Neutrophil (primary cell): Measurements from ENCODE around the gene INSC.
A peak's percentile ranks its signal among the peaks of the same experiment; 100 is the strongest.

ENCODE experiments used
- H3K27ac ChIP-seq: fragments of 200-600 bp; sonication (generic); 2 replicates; pipeline ENCODE4 v1.5.1; 2016; ENCODE audit warnings: mild to moderate bottlenecking, moderate library complexity
- H3K27me3 ChIP-seq: fragments of 200-600 bp; sonication (generic); 2 replicates; pipeline ENCODE4 v1.6.0; 2016; ENCODE audit warnings: mild to moderate bottlenecking
- H3K36me3 ChIP-seq: fragments of 200-600 bp; sonication (generic); 2 replicates; pipeline ENCODE4 v1.5.1; 2017
- H3K4me1 ChIP-seq, 2 experiments: fragments of 200-600 bp in 1 of 2; sonication (generic) in 1 of 2; 1 replicate in 1 of 2; 2 replicates in 1 of 2; pipeline versions ENCODE4 v1.5.1 to v1.6.1; 2013 to 2016; ENCODE audit warnings: low read depth in 1 of 2, low read length in 1 of 2, mild to moderate bottlenecking in 1 of 2, moderate library complexity in 1 of 2; ENCODE audit not compliant: control insufficient read depth in 1 of 2, insufficient read depth in 1 of 2
- H3K4me3 ChIP-seq, 2 experiments: fragments of 200-600 bp in 1 of 2; sonication (generic) in 1 of 2; 1 replicate in 1 of 2; 2 replicates in 1 of 2; pipeline ENCODE4 v1.5.1; 2013 to 2016; ENCODE audit warnings: low read depth in 1 of 2, low read length in 1 of 2, mild to moderate bottlenecking in 1 of 2, moderate library complexity in 1 of 2
- H3K9me3 ChIP-seq: fragments of 200-600 bp; sonication (generic); 2 replicates; pipeline ENCODE4 v1.5.1; 2016
- CTCF ChIP-seq: fragments of 200-600 bp; sonication (generic); IDR thresholded peaks from 2 replicates; pipeline ENCODE4 v1.5.1; 2016; ENCODE audit warnings: antibody characterized with exemption

INSC gene

GRCh38 chr11:15228331-15228849 lies 113.7 kb downstream of the INSC start:
- no peaks in the 10 kb centered on the region for H3K27me3 ChIP-seq
- H3K9me3 ChIP-seq, result no peaks in the 10 kb centered on the region
- no peak for TF ChIP-seq CTCF

GRCh38 chr11:15229069-15229468 lies 114.3 kb downstream of the INSC start:
- no peaks in the 10 kb centered on the region for H3K9me3 ChIP-seq
- peaks cover 9 to 10% of the 10 kb centered on the region in 2 experiments for H3K4me1 ChIP-seq
- no peak overlapping the region for H3K27ac ChIP-seq
- no peak for TF ChIP-seq CTCF
- H3K27me3 ChIP-seq, result no peaks in the 10 kb centered on the region
- H3K4me3 ChIP-seq, result no peak overlapping the region
- peaks cover 20% of the 10 kb centered on the region for H3K36me3 ChIP-seq

More at GRCh38 chr11:15228331-15228849, 113.7 kb downstream of the INSC start:
- H3K27ac ChIP-seq, result no peak overlapping the region
- peaks cover 20% of the 10 kb centered on the region for H3K36me3 ChIP-seq
- H3K4me3 ChIP-seq, result no peak overlapping the region
- H3K4me1 ChIP-seq, result peaks cover 3 to 4% of the 10 kb centered on the region in 2 experiments

GRCh38 chr11:15232496-15232895 lies 117.8 kb downstream of the INSC start:
- Histone ChIP-seq H3K27ac (no peak overlapping the region), H3K4me3 (no peak overlapping the region), H3K27me3 (no peaks in the 10 kb centered on the region), H3K9me3 (no peaks in the 10 kb centered on the region), H3K4me1 (peaks cover 9 to 11% of the 10 kb centered on the region in 2 experiments), H3K36me3 (peaks cover 13% of the 10 kb centered on the region)
- TF ChIP-seq CTCF, result no peak

GRCh38 chr11:15233371-15234165 lies 118.8 kb downstream of the INSC start:
- Histone ChIP-seq H3K4me3 (no peak overlapping the region), H3K36me3 (peaks cover 10% of the 10 kb centered on the region), H3K27ac (peak overlapping the region; percentile 17), H3K9me3 (no peaks in the 10 kb centered on the region), H3K4me1 (peaks cover 9 to 11% of the 10 kb centered on the region in 2 experiments), H3K27me3 (no peaks in the 10 kb centered on the region)
- TF ChIP-seq CTCF, result no peak

- no peak overlapping the region for H3K4me3 ChIP-seq
Observed at GRCh38 chr11:15234796-15235195, 120.1 kb downstream of the INSC start.

More at GRCh38 chr11:15234796-15235195, 120.1 kb downstream of the INSC start:
- H3K9me3 ChIP-seq, result no peaks in the 10 kb centered on the region
- no peak overlapping the region for H3K27ac ChIP-seq
- no peaks in the 10 kb centered on the region for H3K27me3 ChIP-seq
- TF ChIP-seq CTCF, result no peak
- peaks cover 9 to 11% of the 10 kb centered on the region in 2 experiments for H3K4me1 ChIP-seq
- H3K36me3 ChIP-seq, result peaks cover 5% of the 10 kb centered on the region
